Psoas muscle (tissue), 8 donors: Measurements from ENCODE around the gene CCDC47. TPM values are rescaled to one million over a fixed set of nuclear protein-coding genes. Genes with fewer than 3 reads are reported as not detected.

Source experiments
- ATAC-seq, 4 donors: fragments of 200-7000 bp; cut with Tn5 transposase; one replicate each; pipeline ENCODE4 v1.9.1; 2020; ENCODE audit warnings: moderate library complexity in 3 of 4, mild to moderate bottlenecking in 2 of 4
- DNase-seq, 2 donors: peaks; one replicate each; pipeline ENCODE4 v3.0.0-alpha.2; 2020
- H3K27ac ChIP-seq: fragments of 200-600 bp; one replicate; pipeline ENCODE4 v1.8.0; 2022
- H3K27me3 ChIP-seq, 3 donors: fragments of 200-600 bp in 1 of 3; one replicate each; pipeline versions ENCODE4 v1.6.1 to v1.8.0; 2013 to 2022; ENCODE audit warnings: low read length in 2 of 3, mild to moderate bottlenecking in 2 of 3, moderate library complexity in 1 of 3; ENCODE audit not compliant: insufficient read depth in 3 of 3
- H3K36me3 ChIP-seq, 2 donors: fragments of 200-600 bp in 1 of 2; one replicate each; pipeline versions ENCODE4 v1.6.1 to v1.8.0; 2013 to 2022; ENCODE audit warnings: low read depth in 1 of 2, mild to moderate bottlenecking in 1 of 2, moderate library complexity in 1 of 2; ENCODE audit not compliant: insufficient read depth in 1 of 2
- H3K4me1 ChIP-seq: fragments of 200-600 bp; one replicate; pipeline ENCODE4 v1.8.0; 2022
- H3K4me3 ChIP-seq: fragments of 200-600 bp; one replicate; pipeline ENCODE4 v1.8.0; 2022; ENCODE audit warnings: mild to moderate bottlenecking
- H3K9me3 ChIP-seq: fragments of 200-600 bp; one replicate; pipeline ENCODE4 v1.8.0; 2022
- CTCF ChIP-seq: fragments of 200-600 bp; IDR thresholded peaks from one replicate; pipeline ENCODE4 v1.8.0; 2022; ENCODE audit warnings: antibody characterized with exemption
- WGBS, 3 donors: extraction: QIAGEN DNeasy Blood & Tissue Kit; methylation state at CpG; one replicate each; pipeline versions ENCODE4 v1.1.6 to v1.1.7; 2013; 5-methylcytosine and 5-hydroxymethylcytosine counted together
- intact Hi-C, 2 donors: fragments of 100-400 bp; cut with DNase I; formaldehyde crosslinking; loops; one replicate each; pipeline versions ENCODE4 v1.11.0 to v1.14.2; 2022
- polyA plus RNA-seq, 3 donors: library from polyadenylated mRNA; stranded (reverse); fragments of 200-250 nt; gene quantifications; one replicate each; pipeline ENCODE4 v1.2.3, GENCODE V29; 2013
- total RNA-seq, 4 donors: library from RNA; stranded (reverse); fragmentation: NEBNext Ultra II Directional in 2 of 4; extraction: Animal tissue kit (Norgen Biotek cat#: 25700) in 2 of 4; gene quantifications; one replicate each; pipeline versions ENCODE4 v1.2.1 to v1.2.4, GENCODE V29; 2021 to 2023
- donor health status: healthy with polysubstance abuse.
- donor health status: DM: no; HTN: no; CAD: no; lungs with moderate emphysema.
- donor health status: Bipolar disorder and iron deficiency.
- donor health status: healthy.
- donor health status: DM: yes; HTN: yes; CAD: no.
- donor health status: DM: no; HTN: no; CAD: no.
- donor health status: DM: no; HTN: no; CAD: no.
- donor health status: DM: yes; HTN: yes; CAD: no.

CCDC47 gene
- total and polyA plus RNA-seq, 7 donors, result 61.7 to 138 (median 119) TPM

GRCh38 chr17:63752707-63753106 lies 20.7 kb downstream of the CCDC47 start:
- H3K36me3 ChIP-seq, result peaks cover 16 to 100% of the 10 kb centered on the region in 2 donors
- H3K4me3 ChIP-seq, result no peak overlapping the region
- 89 to 97% (median 89%) methylated on average over 1 of the region's 1 CpG for WGBS, 3 donors
- no peaks in the 10 kb centered on the region for H3K27me3 ChIP-seq
- TF ChIP-seq CTCF, result no peak
- intact Hi-C loops, result loop anchor here in 1 of 2 donors (10.0 kb wide), 1 partner anchor 62 kb away; no protein-coding TSS in a partner anchor
- no peaks in the 10 kb centered on the region for H3K4me1 ChIP-seq
- no peak overlapping the region for H3K27ac ChIP-seq
- DNase-seq (no peak), ATAC-seq (no peak)
- no peaks in the 10 kb centered on the region for H3K9me3 ChIP-seq

- TF ChIP-seq CTCF, result no peak
- intact Hi-C loops, result loop anchor here in 1 of 2 donors (10.0 kb wide), 1 partner anchor 63 kb away; no protein-coding TSS in a partner anchor
- Histone ChIP-seq H3K27ac (no peak overlapping the region), H3K9me3 (no peaks in the 10 kb centered on the region), H3K27me3 (no peaks in the 10 kb centered on the region), H3K4me1 (no peaks in the 10 kb centered on the region), H3K36me3 (peaks cover 13 to 100% of the 10 kb centered on the region in 2 donors), H3K4me3 (no peak overlapping the region)
- 81 to 89% (median 84%) methylated on average over 8 of the region's 8 CpGs for WGBS, 3 donors
- DNase-seq (no peak), ATAC-seq (no peak)
Measured at GRCh38 chr17:63751806-63752205, 21.6 kb downstream of the CCDC47 start.

- Histone ChIP-seq H3K9me3 (no peaks in the 10 kb centered on the region), H3K4me1 (peaks cover 7% of the 10 kb centered on the region), H3K4me3 (peak within 1 kb of the TSS; percentile 99), H3K27ac (peak within 1 kb of the TSS; percentile 88), H3K36me3 (peaks cover 0 to 27% of the 10 kb centered on the region in 2 donors), H3K27me3 (no peaks in the 10 kb centered on the region)
- ATAC-seq, result peak; percentile 97 to 98 (median 98)
- TF ChIP-seq CTCF, result no peak
- peak; percentile 99 for DNase-seq
- intact Hi-C loops, result loop anchor here in 1 of 2 donors (5.0 kb wide), 1 partner anchor 119 kb away; the partner anchor contains the start of gene MAP3K3
- WGBS, 3 donors, result 0% methylated on average over 55 to 61 of the region's 61 CpGs
Measured at GRCh38 chr17:63741408-63742173, 31.8 kb downstream of the CCDC47 start, which contains the start of gene STRADA. STRADA (minus strand) TSS chr17:63741799; CDS start chr17:63728369, 13,430 bp downstream.

- DNase-seq (no peak), ATAC-seq (peak in 2 of 4 donors; percentile 54 to 59)
- H3K27ac ChIP-seq, result peak overlapping the region; percentile 88
- H3K4me3 ChIP-seq, result peak overlapping the region; percentile 99
- no peaks in the 10 kb centered on the region for H3K27me3 ChIP-seq
- H3K36me3 ChIP-seq, result peaks cover 0 to 22% of the 10 kb centered on the region in 2 donors
- 0% methylated on average over 14 of the region's 14 CpGs for WGBS, 3 donors
- H3K4me1 ChIP-seq, result peaks cover 7% of the 10 kb centered on the region
- TF ChIP-seq CTCF, result no peak
- no peaks in the 10 kb centered on the region for H3K9me3 ChIP-seq
- intact Hi-C loops, result loop anchor here in 1 of 2 donors (5.0 kb wide), 1 partner anchor 119 kb away; the partner anchor contains the start of gene MAP3K3
Measured at GRCh38 chr17:63741143-63741407, 32.3 kb downstream of the CCDC47 start.
